T-helper 1 cell treated with Interleukin-12 subunit alpha and Interleukin-12 subunit beta and Interleukin-4 antibody, amounts not matched to agents 30 ng/mL and 1 ng/mL, for 36 hours (primary cell): ENCODE measurements around the gene ACAP1. TPM values are rescaled to one million over a fixed set of nuclear protein-coding genes. Genes with fewer than 3 reads are reported as not detected.

ENCODE experiments used
- intact Hi-C: fragments of 100-400 bp; cut with micrococcal nuclease; formaldehyde crosslinking; loops from one replicate; pipeline ENCODE4 v1.15.1; 2024
- total RNA-seq: library from RNA; stranded (reverse); gene quantifications from 2 replicates; pipeline ENCODE4 v1.2.3, GENCODE V29; 2022

Gene ACAP1
- 693 and 701 TPM in 2 replicates for total RNA-seq

GRCh38 chr17:7336240-7337175, at the start of gene ACAP1:
Gene ACAP1, plus strand, starts transcription at chr17:7336529. Its CDS starts 206 bp downstream, at chr17:7336735.
- intact Hi-C loops = loop anchor here (1.0 to 2.0 kb wide), 7 partner anchors 7 to 118 kb away; partner anchors contain the start of genes NEURL4, TMEM256 and YBX2

DNA sequence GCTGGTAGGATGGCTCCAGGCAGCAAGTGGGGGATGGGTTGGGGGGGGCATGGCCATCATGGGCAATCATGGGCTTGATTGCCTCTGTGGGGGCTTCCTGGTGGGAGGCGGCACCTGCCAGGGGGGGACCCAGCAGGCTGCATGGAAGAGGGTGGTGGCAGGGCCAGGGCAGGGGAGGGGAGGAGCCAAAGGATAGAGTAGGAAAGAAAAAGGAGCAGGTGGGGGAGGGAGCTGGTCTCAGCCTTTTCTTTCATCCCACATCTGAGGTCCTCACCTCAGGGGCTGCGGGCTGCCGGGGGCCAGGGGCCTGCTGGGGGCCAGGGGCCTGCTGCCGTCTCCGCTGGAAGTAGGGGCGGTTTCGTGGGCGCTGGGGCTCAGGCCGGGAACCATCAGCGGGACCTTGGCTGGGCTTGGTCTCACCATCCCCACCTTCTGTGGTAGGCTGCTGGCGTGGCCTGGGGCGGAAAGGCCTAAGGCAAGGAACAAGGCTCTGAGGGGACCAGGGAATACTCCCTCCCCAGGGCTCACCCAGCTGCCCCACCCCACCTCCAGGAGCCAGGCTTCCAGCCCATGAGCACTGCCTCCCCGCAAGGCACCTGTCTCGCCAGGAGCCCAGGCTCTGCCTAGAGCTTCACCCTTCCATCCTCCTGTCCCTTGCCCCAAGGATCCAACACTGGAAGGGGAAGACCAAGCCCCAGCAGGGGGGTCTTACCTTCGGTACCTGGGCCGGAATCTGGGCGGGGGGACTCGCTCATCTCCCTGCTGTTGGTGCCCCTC, 46.9 kb upstream of the ACAP1 start:
- intact Hi-C loops = loop anchor here (10.0 kb wide), 1 partner anchor 155 kb away; no protein-coding TSS in a partner anchor

DNA sequence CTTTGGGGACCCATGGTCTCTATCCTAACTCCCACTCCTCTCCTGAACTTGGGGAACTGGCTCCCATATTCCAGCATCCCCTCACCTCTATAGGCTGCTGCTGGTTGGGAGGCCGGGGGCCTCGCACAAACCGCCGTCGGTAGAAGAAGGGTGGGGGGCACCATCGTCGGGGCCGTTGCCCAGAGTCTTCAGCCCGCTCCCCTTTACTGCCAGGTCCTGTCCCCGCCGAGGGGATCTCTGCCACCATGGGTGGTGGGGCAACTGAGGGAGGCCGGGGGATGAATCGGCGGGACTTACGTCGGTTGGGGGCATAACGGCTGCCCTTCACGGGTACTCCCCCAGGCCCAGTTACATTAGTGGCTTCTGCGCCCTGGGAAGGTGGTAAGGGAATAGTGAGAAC, 46.2 kb upstream of the ACAP1 start:
- intact Hi-C loops = loop anchor here (10.0 kb wide), 1 partner anchor 155 kb away; no protein-coding TSS in a partner anchor

DNA sequence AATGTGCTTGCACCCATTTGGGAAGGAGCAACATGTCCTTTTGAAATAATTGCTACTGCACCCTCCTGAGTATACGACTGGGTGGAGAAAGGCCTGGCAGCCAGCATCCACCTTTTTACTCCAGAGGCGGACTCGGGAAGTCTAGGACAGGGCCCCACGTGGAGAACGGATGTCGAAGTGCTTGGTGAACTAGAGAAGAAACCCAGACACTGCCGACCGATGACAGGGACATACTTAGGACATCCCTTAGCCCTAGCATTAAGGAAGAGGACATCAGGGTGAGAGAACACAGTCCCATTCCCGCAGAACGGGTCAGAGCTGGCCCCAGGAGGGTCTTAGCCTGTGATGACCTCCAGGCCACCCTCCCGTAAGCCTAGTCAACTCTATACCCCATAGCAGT, 45.6 kb upstream of the ACAP1 start:
- intact Hi-C loops = loop anchor here (10.0 kb wide), 1 partner anchor 156 kb away; no protein-coding TSS in a partner anchor

DNA sequence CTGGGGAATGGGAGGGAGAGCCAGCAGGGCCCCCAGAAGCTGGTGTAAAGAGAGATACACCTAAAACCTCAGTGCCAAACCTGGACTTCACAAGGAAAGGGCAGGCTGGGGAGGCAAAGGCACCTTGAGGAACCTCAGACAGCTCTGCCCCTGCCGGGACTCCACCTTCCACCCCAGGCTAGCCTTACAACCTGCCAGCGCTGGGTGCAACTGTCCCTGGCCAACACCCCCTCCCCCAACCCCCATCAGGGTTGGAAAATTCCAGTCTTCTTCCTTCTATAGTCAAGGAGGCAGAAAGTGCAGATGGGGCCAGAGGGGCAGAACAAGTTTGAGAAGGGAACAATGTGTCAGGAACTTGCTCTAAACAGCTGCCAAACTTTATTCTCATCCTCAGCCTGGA, 44.1 kb upstream of the ACAP1 start:
- intact Hi-C loops = loop anchor here (10.0 kb wide), 1 partner anchor 157 kb away; no protein-coding TSS in a partner anchor

- intact Hi-C loops = loop anchor here (10.0 kb wide), 1 partner anchor 158 kb away; no protein-coding TSS in a partner anchor
These were observed 43.6 kb upstream of the ACAP1 start for GRCh38 chr17:7292729-7293128.

- intact Hi-C loops = loop anchor here (10.0 kb wide), 1 partner anchor 158 kb away; no protein-coding TSS in a partner anchor
These were observed 43.2 kb upstream of the ACAP1 start for GRCh38 chr17:7293159-7293558.

DNA sequence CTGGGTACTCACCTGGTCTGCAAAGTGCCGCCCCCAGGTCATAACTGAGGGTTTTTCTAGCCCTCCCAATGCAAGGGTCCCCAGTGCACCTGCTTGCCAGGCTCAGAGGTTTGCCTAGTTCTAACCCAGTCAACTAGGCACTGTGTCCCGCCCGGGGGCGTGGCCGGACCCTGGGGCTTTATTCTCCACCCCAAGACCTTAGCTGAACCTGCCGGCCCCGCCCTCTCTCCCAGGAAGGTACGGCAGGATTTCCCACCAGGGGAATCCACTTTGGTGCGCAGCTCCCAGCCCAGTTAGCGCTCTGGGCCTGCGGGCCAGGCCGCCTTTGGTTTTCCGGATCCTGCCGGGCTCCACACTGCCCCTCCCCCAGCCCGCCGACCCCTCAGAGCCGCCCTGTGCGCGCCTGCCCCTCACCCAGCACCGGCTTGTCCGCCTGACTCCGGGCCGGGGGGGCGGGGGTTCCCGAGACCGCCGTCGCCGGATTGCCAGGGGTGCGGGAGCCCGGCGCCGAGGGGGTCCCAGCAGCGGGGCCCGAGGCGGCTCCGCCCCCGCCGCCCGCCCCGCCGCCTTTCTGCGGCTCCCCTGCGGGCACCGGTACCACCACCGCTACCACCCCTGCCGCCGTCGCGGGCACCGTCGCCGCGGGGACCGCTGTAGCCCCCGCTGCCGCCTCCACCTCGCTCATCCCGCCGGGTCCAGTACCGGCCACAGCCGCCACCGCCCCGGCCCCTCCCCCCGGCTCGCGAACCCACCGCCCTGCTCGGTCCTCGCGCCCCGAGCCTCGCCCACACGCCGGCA, 42.3 kb upstream of the ACAP1 start:
- intact Hi-C loops = loop anchor here (1.0 to 10.0 kb wide), 3 partner anchors 13 to 159 kb away; partner anchors contain the start of genes ACAP1 and EIF5A

- intact Hi-C loops = loop anchor here (1.0 to 10.0 kb wide), 3 partner anchors 13 to 160 kb away; partner anchors contain the start of genes ACAP1 and EIF5A
These were observed 41.6 kb upstream of the ACAP1 start, which contains the start of gene YBX2 for GRCh38 chr17:7294614-7295153. Gene YBX2, minus strand, starts transcription at chr17:7294639. Its CDS starts 139 bp downstream, at chr17:7294500.

DNA sequence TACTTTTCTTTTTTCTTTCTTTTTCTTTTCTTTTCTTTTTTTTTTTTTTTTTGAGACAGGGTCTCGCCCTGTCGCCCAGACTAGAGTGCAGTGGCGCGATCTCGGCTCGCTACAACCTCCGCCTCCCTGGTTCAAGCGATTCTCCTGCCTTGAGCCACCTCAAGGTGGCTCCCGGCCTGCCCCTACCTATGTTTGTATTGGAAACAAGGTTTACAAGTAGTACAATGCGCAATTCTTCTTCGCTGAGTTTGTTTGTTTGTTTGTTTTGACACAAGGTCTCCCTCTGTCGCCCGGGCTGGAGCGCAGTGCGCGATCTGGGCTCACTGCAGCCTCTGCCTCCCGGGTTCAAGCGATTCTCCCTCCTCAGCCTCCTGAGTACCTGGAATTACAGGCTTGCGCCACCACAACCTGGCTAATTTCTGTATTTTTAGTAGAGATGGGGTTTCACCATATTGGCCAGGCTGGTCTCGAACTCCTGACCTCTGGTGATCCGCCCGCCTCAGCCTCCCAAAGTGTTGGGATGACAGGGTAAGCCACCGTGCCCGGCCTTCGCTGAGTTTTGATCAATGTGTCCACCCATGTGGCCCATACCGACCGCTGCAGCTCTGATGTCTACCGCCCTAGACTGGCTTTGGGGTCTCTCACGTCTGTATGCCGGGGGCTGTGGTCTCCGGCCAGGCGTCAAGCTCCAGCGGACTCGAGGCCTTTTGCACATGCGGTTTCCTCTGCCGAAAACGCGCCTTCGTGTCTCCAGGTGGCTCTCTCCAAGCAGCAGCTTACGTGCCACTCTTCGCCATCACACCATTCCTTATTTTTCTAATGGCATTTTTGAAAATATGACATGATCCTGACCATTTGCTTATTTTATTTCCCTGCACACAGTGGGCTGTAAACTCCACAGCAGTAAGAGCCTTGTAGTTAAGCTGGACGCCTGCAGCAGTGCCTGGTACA, 40.8 kb upstream of the ACAP1 start:
- intact Hi-C loops = loop anchor here (1.0 to 10.0 kb wide), 5 partner anchors 15 to 250 kb away; partner anchors contain the start of gene ELP5

DNA sequence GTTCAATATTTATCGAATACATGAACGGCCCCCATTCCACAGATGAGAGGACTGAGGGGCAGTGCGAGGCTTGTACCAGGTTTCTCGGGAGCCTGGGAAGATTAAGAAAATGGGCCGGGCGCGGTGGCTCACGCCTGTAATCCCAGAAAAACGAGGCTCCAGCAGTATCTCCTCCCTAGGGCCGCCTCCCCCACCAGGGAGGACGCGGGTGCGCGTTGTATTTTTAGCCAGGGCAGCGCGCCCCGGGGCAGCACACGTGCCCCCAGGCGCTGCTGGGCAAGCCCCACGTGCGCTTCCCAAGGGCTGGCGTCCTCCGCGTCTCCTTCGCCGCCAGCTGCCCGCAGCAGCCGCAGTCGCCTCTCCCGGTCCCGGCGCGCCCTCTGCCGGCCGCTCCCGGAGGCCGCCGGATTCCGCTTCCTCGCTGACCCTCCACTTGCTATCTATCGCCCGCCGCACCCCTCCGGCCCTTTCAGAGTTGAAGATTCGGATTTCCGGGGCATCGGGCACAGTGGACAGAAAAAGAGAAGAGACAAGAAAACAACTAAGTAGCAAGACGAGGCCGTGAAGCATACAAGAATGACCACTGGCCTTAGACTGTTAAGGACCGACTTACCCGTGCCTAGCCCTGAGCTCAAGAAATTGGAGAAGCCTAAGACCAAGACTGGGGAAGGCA, 40.0 kb upstream of the ACAP1 start:
- intact Hi-C loops = loop anchor here (1.0 to 10.0 kb wide), 5 partner anchors 16 to 251 kb away; partner anchors contain the start of gene ELP5

DNA sequence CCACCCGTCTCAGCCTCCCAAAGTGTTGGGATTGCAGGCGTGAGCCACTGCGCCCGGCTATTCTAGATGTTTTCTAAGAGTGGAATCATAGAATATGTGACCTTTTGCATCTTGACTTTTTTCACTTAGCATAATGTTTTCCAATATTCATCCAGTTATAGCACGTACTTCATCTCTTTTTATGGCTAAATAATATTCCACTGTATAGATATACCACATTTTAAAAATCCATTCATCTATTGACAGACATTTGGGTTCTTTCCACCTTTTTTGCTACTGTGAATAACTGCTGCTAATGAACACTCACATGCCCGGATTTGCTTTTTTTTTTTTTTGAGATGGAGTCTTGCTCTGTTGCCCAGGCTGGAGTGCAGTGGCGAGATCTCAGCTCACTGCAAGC, 32.1 kb upstream of the ACAP1 start:
- intact Hi-C loops = loop anchor here (10.0 kb wide), 1 partner anchor 659 kb away; the partner anchor contains the start of genes KIAA0753 and TXNDC17

DNA sequence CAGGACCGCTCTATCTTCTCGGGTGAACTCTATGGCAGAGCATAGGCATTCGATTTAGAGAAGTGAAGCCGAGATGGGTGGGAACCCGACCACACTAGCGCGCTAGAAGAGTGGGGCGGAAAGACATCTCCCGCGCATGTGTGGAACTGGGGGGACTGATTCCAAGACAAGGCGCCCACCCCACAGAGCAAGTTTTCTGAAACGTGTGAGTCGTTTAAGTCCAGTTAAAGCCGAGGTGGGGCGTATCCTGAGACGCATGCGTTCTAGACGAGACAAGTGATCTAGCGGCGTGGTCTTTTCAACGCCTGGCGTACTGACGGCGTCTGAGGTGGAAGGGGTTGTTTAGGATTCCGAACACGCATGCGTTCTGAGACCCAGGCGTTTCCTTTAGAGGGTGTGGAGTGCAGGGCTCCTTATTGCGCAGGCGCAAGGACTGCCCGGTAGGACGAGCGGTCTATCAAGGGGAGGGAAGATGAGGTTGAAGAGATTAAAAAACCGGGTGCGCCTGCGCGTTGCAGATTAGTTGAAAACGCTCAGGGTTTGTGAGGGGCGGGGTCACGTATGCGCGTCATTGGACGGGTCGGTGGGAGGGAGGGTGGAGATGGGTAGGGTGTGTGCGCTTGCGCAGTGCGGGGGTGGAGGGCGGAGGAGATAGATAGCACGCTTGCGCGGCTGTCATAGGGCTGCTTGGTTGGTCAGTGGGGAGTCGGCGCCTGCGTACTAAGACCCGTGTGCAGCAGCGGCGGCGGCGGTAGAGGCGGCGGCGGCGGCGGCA, 29.2 kb upstream of the ACAP1 start, which contains the start of gene EIF5A:
TSS of gene EIF5A (plus strand) at position 718 of the 775 bp plus-strand sequence. CDS start 2,008 bp downstream, outside the sequence.
- intact Hi-C loops = loop anchor here (1.0 to 10.0 kb wide), 22 partner anchors 8 to 1820 kb away; partner anchors contain the start of genes ATP1B2, DERL2, DVL2 and ELP5

DNA sequence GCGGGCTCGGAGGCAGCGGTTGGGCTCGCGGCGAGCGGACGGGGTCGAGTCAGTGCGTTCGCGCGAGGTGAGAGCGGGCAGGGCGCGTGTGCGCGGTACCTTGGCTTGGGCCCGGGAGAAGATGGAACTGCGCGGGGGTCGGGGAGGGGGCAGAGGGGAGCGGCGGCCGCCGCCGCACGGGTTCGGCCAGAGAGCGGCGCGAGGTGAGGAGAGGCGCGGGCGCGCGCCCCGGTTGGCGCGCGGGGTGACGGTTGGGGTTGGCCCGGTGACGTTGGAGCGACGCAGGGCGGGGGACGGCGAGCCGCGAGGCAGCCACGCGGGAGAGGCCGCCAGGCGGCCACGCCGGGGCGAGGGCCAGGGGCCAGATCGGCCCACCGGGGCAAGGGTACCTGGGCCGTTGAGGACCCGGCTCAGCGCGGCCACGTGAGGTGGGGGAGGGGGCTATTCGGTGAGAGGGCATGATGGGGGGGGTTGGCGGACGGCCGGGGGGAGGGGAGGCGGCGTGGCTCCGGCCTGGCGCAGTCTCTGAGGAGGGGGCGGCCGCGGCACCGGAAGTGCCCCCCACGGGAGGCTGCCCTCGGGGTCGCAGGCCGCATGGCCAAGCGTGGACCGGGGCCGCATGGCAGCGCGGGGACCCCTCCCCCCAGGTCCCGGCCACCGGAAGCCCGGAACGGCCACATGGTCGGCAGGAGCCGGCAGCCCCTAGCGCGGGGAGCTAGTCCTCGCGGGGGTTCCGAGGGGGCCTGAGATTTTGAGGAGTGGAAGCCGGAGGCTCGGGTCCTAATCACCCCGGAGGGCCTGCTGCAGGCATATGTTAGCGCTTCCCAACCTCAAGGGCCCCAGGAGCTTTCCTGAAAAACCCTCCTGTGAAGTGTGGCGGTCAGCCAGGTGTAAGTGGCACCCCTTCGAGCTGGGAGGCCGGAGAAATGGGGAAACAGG, 28.4 kb upstream of the ACAP1 start:
- intact Hi-C loops = loop anchor here (1.0 to 10.0 kb wide), 22 partner anchors 7 to 1821 kb away; partner anchors contain the start of genes ATP1B2, DERL2, DVL2 and ELP5

- intact Hi-C loops = loop anchor here (1.0 to 10.0 kb wide), 4 partner anchors 27 to 1822 kb away; partner anchors contain the start of genes ACAP1, DERL2, KIAA0753 and MIS12
These were observed 27.5 kb upstream of the ACAP1 start for GRCh38 chr17:7308625-7309433.
